K562 (cell line): ENCODE results near the gene AGMO. TPM values are rescaled to one million over a fixed set of nuclear protein-coding genes. Genes with fewer than 3 reads are reported as not detected.

Source experiments
- ATAC-seq: fragments of 200-7000 bp; cut with Tn5 transposase; 3 replicates; pipeline ENCODE4 v1.9.1; 2020; ENCODE audit warnings: moderate library complexity
- BruUV-seq: library from RNA; stranded (reverse); fragments of 400-500 nt; replicated peaks from 2 replicates; lab custom pipeline; 2021; lab: Mats Ljungman, UMichigan
- CTCF ChIA-PET: fragments of 300-600 bp; formaldehyde crosslinking; extraction: SDS; loops from one replicate; lab custom pipeline; 2021; ENCODE audit warnings: low intra/inter-chr PET ratio; lab: Yijun Ruan, JAX
- POLR2A ChIA-PET: fragments of 300-600, 350-650 bp; sonication (Branson Sonifier 250); formaldehyde crosslinking; extraction: SDS; loops from one replicate; lab custom pipeline; 2021; ENCODE audit warnings: antibody characterized with exemption, inconsistent platforms; lab: Yijun Ruan, JAX
- DNase-seq, 4 experiments: peaks; one replicate each; pipeline versions ENCODE4 v3.0.0 to v3.0.0-alpha.2; 2011 to 2018; ENCODE audit warnings: low spot score in 3 of 4, mixed read lengths in 3 of 4; ENCODE audit errors: extremely low read depth in 1 of 4
- FAIRE-seq: peaks from 2 replicates; lab custom pipeline; 2011; peaks lifted over from hg19 to GRCh38; lab: Jason Lieb, UNC
- H2AFZ ChIP-seq: 2 replicates; pipeline ENCODE4 v1.6.0; 2011; ENCODE audit warnings: low read depth, low read length, control low read depth, inconsistent platforms
- H3K27ac ChIP-seq: fragments of 200-600 bp; 3 replicates; pipeline ENCODE4 v1.8.0; 2011; ENCODE audit warnings: low read depth, mild to moderate bottlenecking, control low read depth, inconsistent platforms, low read length, moderate library complexity, mixed read lengths; ENCODE audit errors: extremely low read depth
- H3K27me3 ChIP-seq, 2 experiments: fragments of 300-600 bp in 1 of 2; 2 replicates in 1 of 2; 3 replicates in 1 of 2; pipeline versions ENCODE4 v1.6.0 to v1.8.0; 2011; ENCODE audit warnings: inconsistent platforms in 2 of 2, low read length in 2 of 2, mild to moderate bottlenecking in 1 of 2, mixed read lengths in 1 of 2, moderate library complexity in 1 of 2; ENCODE audit not compliant: control insufficient read depth in 2 of 2, insufficient read depth in 2 of 2
- H3K36me3 ChIP-seq: fragments of 300-600 bp; 3 replicates; pipeline ENCODE4 v1.8.0; 2011; ENCODE audit warnings: mild to moderate bottlenecking, low read length, inconsistent platforms; ENCODE audit not compliant: control insufficient read depth, insufficient read depth
- H3K4me1 ChIP-seq, 2 experiments: fragments of 200-600 bp in 1 of 2; replicated peaks in 1 of 2; 2 replicates in 1 of 2; 3 replicates in 1 of 2; pipeline versions ENCODE4 v1.5.1 to v1.8.0; 2011; ENCODE audit warnings: inconsistent platforms in 2 of 2, low read length in 2 of 2, mild to moderate bottlenecking in 1 of 2, mixed read lengths in 1 of 2, moderate library complexity in 1 of 2; ENCODE audit not compliant: control insufficient read depth in 2 of 2, insufficient read depth in 2 of 2
- H3K4me2 ChIP-seq: 2 replicates; pipeline ENCODE4 v1.6.1; 2011; ENCODE audit warnings: low read length, control low read depth, inconsistent platforms, mixed read lengths; ENCODE audit not compliant: insufficient read depth
- H3K4me3 ChIP-seq: fragments of 200-600 bp; sonication (generic), shearing (Covaris generic); 2 replicates; pipeline ENCODE4 v1.5.1; 2016; ENCODE audit warnings: control low read depth, inconsistent platforms
- H3K79me2 ChIP-seq: fragments of 200-600 bp; 3 replicates; pipeline ENCODE4 v1.8.0; 2011; ENCODE audit warnings: low read length, inconsistent platforms; ENCODE audit not compliant: control insufficient read depth, insufficient read depth
- H3K9ac ChIP-seq, 2 experiments: 2 replicates each; pipeline versions ENCODE4 v1.6.0 to v1.6.1; 2011; ENCODE audit warnings: low read depth in 2 of 2, low read length in 2 of 2, control low read depth in 1 of 2, inconsistent platforms in 1 of 2, mild to moderate bottlenecking in 1 of 2, mixed read lengths in 1 of 2; ENCODE audit not compliant: insufficient read depth in 1 of 2
- H3K9me1 ChIP-seq: one replicate; pipeline ENCODE4 v1.6.0; 2011; ENCODE audit warnings: inconsistent platforms, mild to moderate bottlenecking, low read length, moderate library complexity; ENCODE audit not compliant: control insufficient read depth, insufficient read depth
- H3K9me3 ChIP-seq: replicated peaks from 2 replicates; pipeline ENCODE4 v1.5.1; 2011; ENCODE audit warnings: low read depth, low read length, inconsistent platforms; ENCODE audit not compliant: control insufficient read depth, insufficient read depth
- H4K20me1 ChIP-seq: replicated peaks from 2 replicates; pipeline ENCODE4 v1.6.1; 2011; ENCODE audit warnings: low read length, inconsistent platforms, mixed read lengths; ENCODE audit not compliant: control insufficient read depth, insufficient read depth
- CREBBP ChIP-seq: IDR thresholded peaks from one replicate; pipeline ENCODE4 v1.6.1; 2012; ENCODE audit warnings: low read depth, mild to moderate bottlenecking, control low read depth, inconsistent platforms, low read length
- CREM ChIP-seq: IDR thresholded peaks from 2 replicates; pipeline ENCODE4 v1.6.1; 2014; ENCODE audit warnings: antibody characterized with exemption, low read depth
- DDX20 ChIP-seq: fragments of 450-650 bp; IDR thresholded peaks from 2 replicates; pipeline ENCODE4 v1.6.1; 2016; ENCODE audit warnings: missing genetic modification characterization, low read depth, mild to moderate bottlenecking, missing compliant biosample characterization, moderate library complexity
- ILF3 ChIP-seq: fragments of 450-650 bp; IDR thresholded peaks from 2 replicates; pipeline ENCODE4 v1.6.1; 2018; ENCODE audit warnings: antibody characterized with exemption, mild to moderate bottlenecking, moderate library complexity, borderline replicate concordance
- NR3C1 ChIP-seq: sonication (generic); formaldehyde crosslinking; IDR thresholded peaks from 2 replicates; pipeline ENCODE4 v1.8.1; 2022; ENCODE audit warnings: missing genetic modification reagents
- THRAP3 ChIP-seq: fragments of 450-650 bp; IDR thresholded peaks from 2 replicates; pipeline ENCODE4 v1.6.1; 2016; ENCODE audit warnings: mild to moderate bottlenecking, inconsistent platforms, borderline replicate concordance
- WGBS: fragments of 100-300 bp; shearing (Covaris generic); methylation state at CpG from one replicate; pipeline ENCODE4 v1.1.6; 2016; ENCODE audit warnings: low coverage, mixed read lengths; ENCODE audit not compliant: insufficient coverage; ENCODE audit errors: missing lambda C conversion rate; 5-methylcytosine and 5-hydroxymethylcytosine counted together
- in situ Hi-C: fragments of 300-500 bp; cut with MboI; formaldehyde crosslinking; loops from 4 replicates; pipeline ENCODE4 v1.15.0; 2018; ENCODE audit warnings: inconsistent platforms, mixed read lengths
- intact Hi-C: fragments of 100-400 bp; cut with micrococcal nuclease; formaldehyde crosslinking; loops from 2 replicates; pipeline ENCODE4 v1.14.2; 2022
- polyA plus RNA-seq, 8 experiments: library from polyadenylated mRNA; depleted of rRNA in 4 of 8; stranded (reverse) in 5 of 8; unstranded in 3 of 8; fragments of >200 nt; fragmentation: Nextera tagmentation in 2 of 8; fragmentation: Illumina TruSeq in 1 of 8; extraction: Ambion mirVana in 2 of 8; extraction: Trizol in 1 of 8; gene quantifications; 2 replicates each; pipeline versions ENCODE4 v1.2.1 to v1.2.3, GENCODE V29; 2011 to 2014; ENCODE audit warnings: inconsistent platforms in 1 of 8, missing spikeins in 1 of 8
- total RNA-seq, 7 experiments: library from RNA; depleted of rRNA in 6 of 7; stranded (reverse); fragments of >200 nt in 6 of 7; fragmentation: Illumina TruSeq in 2 of 7; extraction: Trizol in 2 of 7; gene quantifications; 2 replicates each; pipeline versions ENCODE4 v1.2.1 to v1.2.3, GENCODE V29; 2011 to 2021; ENCODE audit warnings: low replicate concordance in 1 of 7
- TF ChIP-seq, protein P1 (sequence below): fragments of 450-650 bp; IDR thresholded peaks from 2 replicates; pipeline ENCODE4 v1.6.1; 2016; ENCODE audit warnings: mild to moderate bottlenecking, moderate library complexity
- TF ChIP-seq, protein P2 (sequence below): fragments of 150-350 bp; conservative IDR thresholded peaks from 2 replicates; pipeline ENCODE4 v1.6.1; 2014; ENCODE audit warnings: low read length

Gene AGMO
- total and polyA plus RNA-seq, 9 of the 15 experiments (the other 6 are each of a cell fraction or from before 2014, with no cell fraction given): 0.30 to 1.4 (median 0.69) TPM; not detected in 1

DNA sequence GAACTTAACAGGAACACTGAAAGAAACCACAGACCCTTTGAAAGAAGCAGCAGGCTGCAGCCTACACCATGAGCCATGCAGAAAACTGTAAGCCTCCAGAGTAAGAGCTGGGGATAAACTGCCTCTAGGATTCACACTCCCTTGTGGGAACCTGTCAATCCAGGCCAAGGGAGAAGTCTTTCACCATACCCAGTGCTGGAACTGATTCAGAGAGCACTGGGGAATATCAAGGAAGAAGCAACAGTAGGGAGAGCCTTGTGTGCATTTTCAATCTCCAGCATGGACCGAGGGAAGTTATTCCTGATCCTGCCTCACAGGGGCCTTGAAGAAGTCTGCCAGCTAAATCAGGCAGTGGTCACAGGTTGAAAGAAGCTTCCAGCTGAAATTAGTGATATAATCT lies 282.2 kb downstream of the AGMO start (continued):
- TF ChIP-seq ILF3: no peak
- TF ChIP-seq CREM: no peak

DNA sequence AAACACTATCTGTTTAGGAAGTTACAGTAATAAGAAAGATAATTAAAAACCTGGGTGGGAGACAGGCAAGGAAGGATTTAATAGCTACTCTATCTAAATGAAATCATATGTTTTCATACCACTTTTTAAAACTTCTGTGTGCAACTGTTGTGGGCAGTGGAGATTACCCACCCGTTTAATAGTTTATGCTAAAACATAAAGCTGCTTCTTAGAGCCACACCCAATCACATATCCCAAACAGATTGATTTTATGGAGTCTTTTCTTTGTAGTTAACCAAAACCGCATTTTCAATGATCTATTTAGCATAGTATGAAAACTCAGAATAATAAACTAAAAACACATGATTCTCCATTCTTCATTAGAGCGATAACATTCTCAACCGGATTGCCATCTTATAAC lies 304.1 kb downstream of the AGMO start:
- Histone ChIP-seq H3K27ac (no peak overlapping the region), H3K36me3 (no peaks in the 10 kb centered on the region), H3K4me2 (no peak overlapping the region), H3K27me3 (no peaks in the 10 kb centered on the region), H3K79me2 (no peaks in the 10 kb centered on the region), H3K4me3 (no peak overlapping the region), H3K9me1 (no peaks in the 10 kb centered on the region), H2AFZ (no peak overlapping the region), H3K9me3 (0 out of 2 replicates have a peak, but pooled peaks cover 1% of the 10 kb centered on the region), H4K20me1 (no peaks in the 10 kb centered on the region), H3K4me1 (no peaks in the 10 kb centered on the region), H3K9ac (no peak overlapping the region)
- intact Hi-C loops: no loop called here
- ATAC-seq (no peak), DNase-seq (no peak), FAIRE-seq (no peak)
- ChIA-PET POLR2A (no interaction called here), CTCF (no interaction called here)
- no TSS peak for BruUV-seq
- 3% methylated on average over 4 of the region's 4 CpGs for WGBS
- in situ Hi-C loops: no loop called here
- no peak for TF ChIP-seq DDX20 (tag)
- TF ChIP-seq NR3C1: no peak
- TF ChIP-seq, protein P1, sequence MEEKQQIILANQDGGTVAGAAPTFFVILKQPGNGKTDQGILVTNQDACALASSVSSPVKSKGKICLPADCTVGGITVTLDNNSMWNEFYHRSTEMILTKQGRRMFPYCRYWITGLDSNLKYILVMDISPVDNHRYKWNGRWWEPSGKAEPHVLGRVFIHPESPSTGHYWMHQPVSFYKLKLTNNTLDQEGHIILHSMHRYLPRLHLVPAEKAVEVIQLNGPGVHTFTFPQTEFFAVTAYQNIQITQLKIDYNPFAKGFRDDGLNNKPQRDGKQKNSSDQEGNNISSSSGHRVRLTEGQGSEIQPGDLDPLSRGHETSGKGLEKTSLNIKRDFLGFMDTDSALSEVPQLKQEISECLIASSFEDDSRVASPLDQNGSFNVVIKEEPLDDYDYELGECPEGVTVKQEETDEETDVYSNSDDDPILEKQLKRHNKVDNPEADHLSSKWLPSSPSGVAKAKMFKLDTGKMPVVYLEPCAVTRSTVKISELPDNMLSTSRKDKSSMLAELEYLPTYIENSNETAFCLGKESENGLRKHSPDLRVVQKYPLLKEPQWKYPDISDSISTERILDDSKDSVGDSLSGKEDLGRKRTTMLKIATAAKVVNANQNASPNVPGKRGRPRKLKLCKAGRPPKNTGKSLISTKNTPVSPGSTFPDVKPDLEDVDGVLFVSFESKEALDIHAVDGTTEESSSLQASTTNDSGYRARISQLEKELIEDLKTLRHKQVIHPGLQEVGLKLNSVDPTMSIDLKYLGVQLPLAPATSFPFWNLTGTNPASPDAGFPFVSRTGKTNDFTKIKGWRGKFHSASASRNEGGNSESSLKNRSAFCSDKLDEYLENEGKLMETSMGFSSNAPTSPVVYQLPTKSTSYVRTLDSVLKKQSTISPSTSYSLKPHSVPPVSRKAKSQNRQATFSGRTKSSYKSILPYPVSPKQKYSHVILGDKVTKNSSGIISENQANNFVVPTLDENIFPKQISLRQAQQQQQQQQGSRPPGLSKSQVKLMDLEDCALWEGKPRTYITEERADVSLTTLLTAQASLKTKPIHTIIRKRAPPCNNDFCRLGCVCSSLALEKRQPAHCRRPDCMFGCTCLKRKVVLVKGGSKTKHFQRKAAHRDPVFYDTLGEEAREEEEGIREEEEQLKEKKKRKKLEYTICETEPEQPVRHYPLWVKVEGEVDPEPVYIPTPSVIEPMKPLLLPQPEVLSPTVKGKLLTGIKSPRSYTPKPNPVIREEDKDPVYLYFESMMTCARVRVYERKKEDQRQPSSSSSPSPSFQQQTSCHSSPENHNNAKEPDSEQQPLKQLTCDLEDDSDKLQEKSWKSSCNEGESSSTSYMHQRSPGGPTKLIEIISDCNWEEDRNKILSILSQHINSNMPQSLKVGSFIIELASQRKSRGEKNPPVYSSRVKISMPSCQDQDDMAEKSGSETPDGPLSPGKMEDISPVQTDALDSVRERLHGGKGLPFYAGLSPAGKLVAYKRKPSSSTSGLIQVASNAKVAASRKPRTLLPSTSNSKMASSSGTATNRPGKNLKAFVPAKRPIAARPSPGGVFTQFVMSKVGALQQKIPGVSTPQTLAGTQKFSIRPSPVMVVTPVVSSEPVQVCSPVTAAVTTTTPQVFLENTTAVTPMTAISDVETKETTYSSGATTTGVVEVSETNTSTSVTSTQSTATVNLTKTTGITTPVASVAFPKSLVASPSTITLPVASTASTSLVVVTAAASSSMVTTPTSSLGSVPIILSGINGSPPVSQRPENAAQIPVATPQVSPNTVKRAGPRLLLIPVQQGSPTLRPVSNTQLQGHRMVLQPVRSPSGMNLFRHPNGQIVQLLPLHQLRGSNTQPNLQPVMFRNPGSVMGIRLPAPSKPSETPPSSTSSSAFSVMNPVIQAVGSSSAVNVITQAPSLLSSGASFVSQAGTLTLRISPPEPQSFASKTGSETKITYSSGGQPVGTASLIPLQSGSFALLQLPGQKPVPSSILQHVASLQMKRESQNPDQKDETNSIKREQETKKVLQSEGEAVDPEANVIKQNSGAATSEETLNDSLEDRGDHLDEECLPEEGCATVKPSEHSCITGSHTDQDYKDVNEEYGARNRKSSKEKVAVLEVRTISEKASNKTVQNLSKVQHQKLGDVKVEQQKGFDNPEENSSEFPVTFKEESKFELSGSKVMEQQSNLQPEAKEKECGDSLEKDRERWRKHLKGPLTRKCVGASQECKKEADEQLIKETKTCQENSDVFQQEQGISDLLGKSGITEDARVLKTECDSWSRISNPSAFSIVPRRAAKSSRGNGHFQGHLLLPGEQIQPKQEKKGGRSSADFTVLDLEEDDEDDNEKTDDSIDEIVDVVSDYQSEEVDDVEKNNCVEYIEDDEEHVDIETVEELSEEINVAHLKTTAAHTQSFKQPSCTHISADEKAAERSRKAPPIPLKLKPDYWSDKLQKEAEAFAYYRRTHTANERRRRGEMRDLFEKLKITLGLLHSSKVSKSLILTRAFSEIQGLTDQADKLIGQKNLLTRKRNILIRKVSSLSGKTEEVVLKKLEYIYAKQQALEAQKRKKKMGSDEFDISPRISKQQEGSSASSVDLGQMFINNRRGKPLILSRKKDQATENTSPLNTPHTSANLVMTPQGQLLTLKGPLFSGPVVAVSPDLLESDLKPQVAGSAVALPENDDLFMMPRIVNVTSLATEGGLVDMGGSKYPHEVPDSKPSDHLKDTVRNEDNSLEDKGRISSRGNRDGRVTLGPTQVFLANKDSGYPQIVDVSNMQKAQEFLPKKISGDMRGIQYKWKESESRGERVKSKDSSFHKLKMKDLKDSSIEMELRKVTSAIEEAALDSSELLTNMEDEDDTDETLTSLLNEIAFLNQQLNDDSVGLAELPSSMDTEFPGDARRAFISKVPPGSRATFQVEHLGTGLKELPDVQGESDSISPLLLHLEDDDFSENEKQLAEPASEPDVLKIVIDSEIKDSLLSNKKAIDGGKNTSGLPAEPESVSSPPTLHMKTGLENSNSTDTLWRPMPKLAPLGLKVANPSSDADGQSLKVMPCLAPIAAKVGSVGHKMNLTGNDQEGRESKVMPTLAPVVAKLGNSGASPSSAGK: no peak
- no peak for TF ChIP-seq THRAP3
- no peak for TF ChIP-seq CREBBP
- TF ChIP-seq, protein P2, sequence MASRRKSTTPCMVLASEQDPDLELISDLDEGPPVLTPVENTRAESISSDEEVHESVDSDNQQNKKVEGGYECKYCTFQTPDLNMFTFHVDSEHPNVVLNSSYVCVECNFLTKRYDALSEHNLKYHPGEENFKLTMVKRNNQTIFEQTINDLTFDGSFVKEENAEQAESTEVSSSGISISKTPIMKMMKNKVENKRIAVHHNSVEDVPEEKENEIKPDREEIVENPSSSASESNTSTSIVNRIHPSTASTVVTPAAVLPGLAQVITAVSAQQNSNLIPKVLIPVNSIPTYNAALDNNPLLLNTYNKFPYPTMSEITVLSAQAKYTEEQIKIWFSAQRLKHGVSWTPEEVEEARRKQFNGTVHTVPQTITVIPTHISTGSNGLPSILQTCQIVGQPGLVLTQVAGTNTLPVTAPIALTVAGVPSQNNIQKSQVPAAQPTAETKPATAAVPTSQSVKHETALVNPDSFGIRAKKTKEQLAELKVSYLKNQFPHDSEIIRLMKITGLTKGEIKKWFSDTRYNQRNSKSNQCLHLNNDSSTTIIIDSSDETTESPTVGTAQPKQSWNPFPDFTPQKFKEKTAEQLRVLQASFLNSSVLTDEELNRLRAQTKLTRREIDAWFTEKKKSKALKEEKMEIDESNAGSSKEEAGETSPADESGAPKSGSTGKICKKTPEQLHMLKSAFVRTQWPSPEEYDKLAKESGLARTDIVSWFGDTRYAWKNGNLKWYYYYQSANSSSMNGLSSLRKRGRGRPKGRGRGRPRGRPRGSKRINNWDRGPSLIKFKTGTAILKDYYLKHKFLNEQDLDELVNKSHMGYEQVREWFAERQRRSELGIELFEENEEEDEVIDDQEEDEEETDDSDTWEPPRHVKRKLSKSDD: no peak
